Erythroblast (primary cell): ENCODE results near the gene AXIN1.

ENCODE experiments used
- GATA1 ChIP-seq: IDR thresholded peaks from 2 replicates; pipeline ENCODE4 v1.6.1; 2011; ENCODE audit warnings: low read depth, mild to moderate bottlenecking, control low read depth, low read length, moderate library complexity
- POLR2A ChIP-seq: IDR thresholded peaks from 2 replicates; pipeline ENCODE4 v1.6.1; 2011; ENCODE audit warnings: mild to moderate bottlenecking, low read length

- no peak for TF ChIP-seq GATA1
- no peak for TF ChIP-seq POLR2A
Observed at GRCh38 chr16:333406-334094, 19.0 kb downstream of the AXIN1 start.
